Mesendoderm (in vitro differentiated cells): Measurements from ENCODE around the gene CARMIL3.
A peak's percentile ranks its signal among the peaks of the same experiment; 100 is the strongest.

Experiments used
- DNase-seq: peaks from one replicate; pipeline ENCODE4 v3.0.0; 2013
- H2AK5ac ChIP-seq: 2 replicates; pipeline ENCODE4 v1.6.1; 2013; ENCODE audit warnings: low read length, inconsistent platforms
- H2BK120ac ChIP-seq: 2 replicates; pipeline ENCODE4 v1.6.1; 2013; ENCODE audit warnings: low read depth, mild to moderate bottlenecking, low read length, moderate library complexity, mixed read lengths
- H2BK15ac ChIP-seq: replicated peaks from 2 replicates; pipeline ENCODE4 v1.6.1; 2013; ENCODE audit warnings: low read depth, mild to moderate bottlenecking, moderate library complexity
- H2BK5ac ChIP-seq: 2 replicates; pipeline ENCODE4 v1.6.1; 2013; ENCODE audit warnings: low read length, inconsistent platforms
- H3K18ac ChIP-seq: 2 replicates; pipeline ENCODE4 v1.6.1; 2013; ENCODE audit warnings: mild to moderate bottlenecking, low read length, mixed read lengths
- H3K23ac ChIP-seq: one replicate; pipeline ENCODE4 v1.6.1; 2013; ENCODE audit warnings: low read length
- H3K27ac ChIP-seq: 2 replicates; pipeline ENCODE4 v1.5.1; 2013; ENCODE audit warnings: low read depth, mild to moderate bottlenecking, inconsistent platforms, low read length, moderate library complexity
- H3K27me3 ChIP-seq: 2 replicates; pipeline ENCODE4 v1.6.1; 2013; ENCODE audit warnings: low read length, control low read depth, mild to moderate bottlenecking, inconsistent platforms; ENCODE audit not compliant: insufficient read depth, poor library complexity
- H3K36me3 ChIP-seq: 2 replicates; pipeline ENCODE4 v1.6.1; 2013; ENCODE audit warnings: low read length, inconsistent platforms; ENCODE audit not compliant: control insufficient read depth, insufficient read depth
- H3K4ac ChIP-seq: one replicate; pipeline ENCODE4 v1.6.1; 2013; ENCODE audit warnings: low read depth, mild to moderate bottlenecking, low read length, moderate library complexity
- H3K4me1 ChIP-seq: 2 replicates; pipeline ENCODE4 v1.6.1; 2013; ENCODE audit warnings: low read depth, low read length, inconsistent platforms; ENCODE audit not compliant: control insufficient read depth
- H3K4me2 ChIP-seq: 2 replicates; pipeline ENCODE4 v1.6.1; 2013; ENCODE audit warnings: low read length
- H3K4me3 ChIP-seq: 2 replicates; pipeline ENCODE4 v1.5.1; 2013; ENCODE audit warnings: mild to moderate bottlenecking, low read length
- H3K56ac ChIP-seq: one replicate; pipeline ENCODE4 v1.6.1; 2013; ENCODE audit warnings: low read length
- H3K79me1 ChIP-seq: 2 replicates; pipeline ENCODE4 v1.6.1; 2013; ENCODE audit warnings: low read length, inconsistent platforms
- H3K79me2 ChIP-seq: 2 replicates; pipeline ENCODE4 v1.6.1; 2013; ENCODE audit warnings: mild to moderate bottlenecking, low read length; ENCODE audit not compliant: control insufficient read depth, insufficient read depth
- H3K9ac ChIP-seq: 2 replicates; pipeline ENCODE4 v1.6.1; 2013; ENCODE audit warnings: low read length, inconsistent platforms
- H4K5ac ChIP-seq: one replicate; pipeline ENCODE4 v1.6.1; 2013; ENCODE audit warnings: low read length
- H4K8ac ChIP-seq: one replicate; pipeline ENCODE4 v1.6.1; 2013; ENCODE audit warnings: low read depth, mild to moderate bottlenecking, control low read depth, low read length, moderate library complexity
- WGBS: extraction: QIAGEN DNeasy Blood & Tissue Kit; methylation state at CpG from one replicate; pipeline ENCODE4 v1.1.7; 2013; ENCODE audit warnings: low lambda C conversion rate, missing lambda C conversion rate; ENCODE audit not compliant: insufficient coverage; ENCODE audit errors: extremely low coverage; 5-methylcytosine and 5-hydroxymethylcytosine counted together

Gene CARMIL3

GRCh38 chr14:24058260-24058950, 6.6 kb downstream of the CARMIL3 start:
- no peak overlapping the region for H2AK5ac ChIP-seq
- H3K4ac ChIP-seq: no peak overlapping the region
- WGBS: no CpG with 5 or more reads among the region's 7 CpGs
- no peak overlapping the region for H2BK15ac ChIP-seq
- no peak overlapping the region for H3K18ac ChIP-seq
- H3K79me2 ChIP-seq: no peaks in the 10 kb centered on the region
- H2BK5ac ChIP-seq: no peak overlapping the region
- H3K4me1 ChIP-seq: no peaks in the 10 kb centered on the region
- no peak overlapping the region for H2BK120ac ChIP-seq
- no peak overlapping the region for H3K27ac ChIP-seq
- no peaks in the 10 kb centered on the region for H3K79me1 ChIP-seq
- peak; percentile 80 for DNase-seq
- H3K23ac ChIP-seq: no peak overlapping the region
- H3K4me2 ChIP-seq: no peak overlapping the region
- H3K56ac ChIP-seq: peak overlapping the region; percentile 49
- H3K36me3 ChIP-seq: no peaks in the 10 kb centered on the region
- no peak overlapping the region for H4K8ac ChIP-seq
- no peaks in the 10 kb centered on the region for H3K27me3 ChIP-seq
- no peak overlapping the region for H3K4me3 ChIP-seq
- H3K9ac ChIP-seq: no peak overlapping the region
- no peak overlapping the region for H4K5ac ChIP-seq

GRCh38 chr14:24058951-24059475, 7.2 kb downstream of the CARMIL3 start:
- H2BK15ac ChIP-seq: no peak overlapping the region
- H2BK5ac ChIP-seq: no peak overlapping the region
- no peaks in the 10 kb centered on the region for H3K36me3 ChIP-seq
- no peak overlapping the region for H4K5ac ChIP-seq
- no peak overlapping the region for H3K9ac ChIP-seq
- no peak overlapping the region for H2AK5ac ChIP-seq
- H3K4ac ChIP-seq: no peak overlapping the region
- no peaks in the 10 kb centered on the region for H3K79me1 ChIP-seq
- H3K18ac ChIP-seq: no peak overlapping the region
- no peak overlapping the region for H3K23ac ChIP-seq
- H3K56ac ChIP-seq: no peak overlapping the region
- no peak overlapping the region for H4K8ac ChIP-seq
- no peaks in the 10 kb centered on the region for H3K27me3 ChIP-seq
- peak; percentile 40 for DNase-seq
- no CpG with 5 or more reads among the region's 10 CpGs for WGBS
- H3K79me2 ChIP-seq: no peaks in the 10 kb centered on the region
- H3K4me1 ChIP-seq: no peaks in the 10 kb centered on the region
- no peak overlapping the region for H3K4me2 ChIP-seq
- H3K27ac ChIP-seq: no peak overlapping the region
- H2BK120ac ChIP-seq: no peak overlapping the region
- H3K4me3 ChIP-seq: no peak overlapping the region

- Histone ChIP-seq H2BK5ac (no peak overlapping the region), H3K36me3 (no peaks in the 10 kb centered on the region), H3K9ac (no peak overlapping the region), H3K23ac (no peak overlapping the region), H3K4me1 (no peaks in the 10 kb centered on the region), H3K27me3 (no peaks in the 10 kb centered on the region), H3K56ac (no peak overlapping the region), H3K4me2 (no peak overlapping the region), H3K4ac (no peak overlapping the region), H4K8ac (no peak overlapping the region), H2BK120ac (no peak overlapping the region), H2BK15ac (no peak overlapping the region), H3K27ac (no peak overlapping the region), H3K79me1 (no peaks in the 10 kb centered on the region), H3K79me2 (no peaks in the 10 kb centered on the region), H2AK5ac (no peak overlapping the region), H3K4me3 (no peak overlapping the region), H3K18ac (no peak overlapping the region), H4K5ac (no peak overlapping the region)
- no peak for DNase-seq
- no CpG with 5 or more reads among the region's 16 CpGs for WGBS
Observed at GRCh38 chr14:24059841-24060388, 8.1 kb downstream of the CARMIL3 start.

GRCh38 chr14:24060443-24060842, 8.6 kb downstream of the CARMIL3 start:
- H3K4me2 ChIP-seq: no peak overlapping the region
- no peak overlapping the region for H3K4ac ChIP-seq
- H3K23ac ChIP-seq: no peak overlapping the region
- H4K8ac ChIP-seq: no peak overlapping the region
- H3K18ac ChIP-seq: no peak overlapping the region
- no peak overlapping the region for H3K27ac ChIP-seq
- no peak for DNase-seq
- no peak overlapping the region for H3K4me3 ChIP-seq
- no peak overlapping the region for H4K5ac ChIP-seq
- no peak overlapping the region for H3K9ac ChIP-seq
- no peaks in the 10 kb centered on the region for H3K4me1 ChIP-seq
- H3K79me2 ChIP-seq: no peaks in the 10 kb centered on the region
- WGBS: no CpG with 5 or more reads among the region's 10 CpGs
- H2AK5ac ChIP-seq: no peak overlapping the region
- H3K56ac ChIP-seq: no peak overlapping the region
- no peaks in the 10 kb centered on the region for H3K27me3 ChIP-seq
- H2BK15ac ChIP-seq: no peak overlapping the region
- no peaks in the 10 kb centered on the region for H3K36me3 ChIP-seq
- no peak overlapping the region for H2BK120ac ChIP-seq
- H3K79me1 ChIP-seq: no peaks in the 10 kb centered on the region
- H2BK5ac ChIP-seq: no peak overlapping the region

- Histone ChIP-seq H3K9ac (no peak overlapping the region), H2BK5ac (no peak overlapping the region), H3K27me3 (no peaks in the 10 kb centered on the region), H2AK5ac (no peak overlapping the region), H3K56ac (no peak overlapping the region), H3K36me3 (no peaks in the 10 kb centered on the region), H3K4me3 (no peak overlapping the region), H4K5ac (no peak overlapping the region), H3K18ac (no peak overlapping the region), H3K27ac (no peak overlapping the region), H3K79me1 (no peaks in the 10 kb centered on the region), H3K4me2 (no peak overlapping the region), H2BK120ac (no peak overlapping the region), H4K8ac (no peak overlapping the region), H3K23ac (no peak overlapping the region), H3K4ac (no peak overlapping the region), H2BK15ac (no peak overlapping the region), H3K79me2 (no peaks in the 10 kb centered on the region), H3K4me1 (no peaks in the 10 kb centered on the region)
- DNase-seq: no peak
- no CpG with 5 or more reads among the region's 7 CpGs for WGBS
Observed at GRCh38 chr14:24060984-24061913, 9.4 kb downstream of the CARMIL3 start.
